Measurements from ENCODE around the gene GAL3ST1. TPM values are rescaled to one million over a fixed set of nuclear protein-coding genes. Genes with fewer than 3 reads are reported as not detected.

The GAL3ST1 gene
- total RNA-seq, 4 donors from 2014 or later = 1.1 to 2.4 TPM; not detected in 2

DNA sequence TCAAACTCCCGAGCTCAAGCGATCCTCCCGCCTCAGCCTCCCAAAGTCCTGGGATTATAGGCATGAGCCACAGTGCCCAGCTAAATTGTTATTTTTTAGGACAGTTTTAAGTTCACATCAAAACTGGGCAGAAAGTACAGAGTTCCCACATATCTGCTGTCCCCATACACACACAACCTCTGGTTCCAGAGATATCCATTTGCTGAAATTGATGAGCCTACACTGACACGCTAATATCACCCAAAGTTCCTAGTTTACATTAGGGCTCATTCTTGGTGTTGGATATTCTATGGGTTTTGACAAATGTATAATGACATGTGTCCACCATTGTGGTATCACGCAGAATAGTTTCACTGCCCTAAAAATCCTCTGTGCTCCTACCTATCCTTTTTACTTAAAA is 66.2 kb downstream of the GAL3ST1 start:
- Histone ChIP-seq H3K4me1 (peaks cover 0 to 8% (median 0%) of the 10 kb centered on the region in 3 donors), H3K27me3 (peaks cover 0 to 55% (median 0%) of the 10 kb centered on the region in 4 donors), H3K9me3 (no peaks in the 10 kb centered on the region), H3K4me3 (no peak overlapping the region), H3K27ac (no peak overlapping the region), H3K36me3 (no peaks in the 10 kb centered on the region)
- DNase-seq = no peak
- 72 to 90% methylated on average over 5 of the region's 5 CpGs for WGBS, 2 donors
- intact Hi-C loops (cut with DNase I) = no loop called here
- no peak for TF ChIP-seq CTCF (IDR thresholded peaks at IDR 0.05)
- no peak for TF ChIP-seq POLR2A (IDR thresholded peaks at IDR 0.05)

GRCh38 chr22:30507670-30508069 is 66.8 kb downstream of the GAL3ST1 start:
- WGBS, 2 donors = 74 to 78% methylated on average over 4 of the region's 4 CpGs
- no peak overlapping the region for H3K4me3 ChIP-seq
- H3K36me3 ChIP-seq = no peaks in the 10 kb centered on the region
- H3K27me3 ChIP-seq = peaks cover 0 to 59% (median 0%) of the 10 kb centered on the region in 4 donors
- H3K27ac ChIP-seq = no peak overlapping the region
- intact Hi-C loops (cut with DNase I) = no loop called here
- no peaks in the 10 kb centered on the region for H3K9me3 ChIP-seq
- H3K4me1 ChIP-seq = peaks cover 0 to 8% (median 0%) of the 10 kb centered on the region in 3 donors
- no peak for DNase-seq
- TF ChIP-seq POLR2A (IDR thresholded peaks at IDR 0.05) (no peak), CTCF (IDR thresholded peaks at IDR 0.05) (no peak)

DNA sequence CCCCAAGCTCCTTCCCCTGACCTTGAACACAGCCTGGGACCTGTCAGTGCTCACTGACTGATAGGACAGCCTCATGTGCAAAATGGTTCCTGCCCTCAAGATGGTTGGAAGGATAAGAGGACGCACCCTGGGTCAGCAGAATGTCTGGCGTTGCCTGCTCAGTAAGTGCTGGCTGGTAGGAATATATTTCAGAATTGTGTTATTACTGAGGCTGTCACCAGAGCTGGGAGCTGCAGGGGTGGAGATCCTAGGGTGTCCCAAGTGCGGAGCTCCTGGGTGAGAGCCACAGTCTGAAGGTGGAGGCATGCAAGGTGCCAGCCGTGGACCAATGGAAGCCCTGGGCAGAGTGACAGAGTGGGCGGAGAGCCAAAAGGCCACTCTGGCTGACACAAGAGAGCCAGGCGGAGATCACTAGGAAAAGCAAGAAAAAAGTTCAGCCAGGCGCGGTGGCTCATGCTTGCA is 67.9 kb downstream of the GAL3ST1 start:
- TF ChIP-seq CTCF (IDR thresholded peaks at IDR 0.05) (no peak), POLR2A (IDR thresholded peaks at IDR 0.05) (no peak)
- H3K27ac ChIP-seq = no peak overlapping the region
- WGBS, 2 donors = 78 to 83% methylated on average over 5 to 6 of the region's 8 CpGs
- H3K4me3 ChIP-seq = no peak overlapping the region
- H3K9me3 ChIP-seq = no peaks in the 10 kb centered on the region
- H3K4me1 ChIP-seq = peaks cover 0 to 8% (median 0%) of the 10 kb centered on the region in 3 donors
- H3K36me3 ChIP-seq = no peaks in the 10 kb centered on the region
- intact Hi-C loops (cut with DNase I) = no loop called here
- H3K27me3 ChIP-seq = peaks cover 0 to 69% (median 0%) of the 10 kb centered on the region in 4 donors
- DNase-seq = no peak

Other genes with a start within 250 kb of the GAL3ST1 start
- gene TBC1D10A, start 247.7 kb downstream of the GAL3ST1 start, total RNA-seq = 10 to 100 TPM; 40.7 to 55.1 (median 47.0) TPM
- gene SF3A1, start 217.8 kb downstream of the GAL3ST1 start, total RNA-seq = 10 to 100 TPM; 29.1 to 94.2 (median 63.3) TPM
- 1 to 10 TPM in 3 of 4 donors, under 1 TPM in 1; 0.47 to 9.2 (median 3.1) TPM for gene CCDC157, start 217.7 kb downstream of the GAL3ST1 start, total RNA-seq
- 1 to 10 TPM; 2.3 to 8.4 (median 3.9) TPM for gene RNF215, start 187.3 kb downstream of the GAL3ST1 start, total RNA-seq
- gene SEC14L2, start 177.6 kb downstream of the GAL3ST1 start, total RNA-seq = 10 to 100 TPM; 16.6 to 45.4 (median 28.2) TPM
- gene MTFP1, start 148.9 kb downstream of the GAL3ST1 start, total RNA-seq = 10 to 100 TPM; 15.9 to 21.2 (median 19.0) TPM
- gene SEC14L3, start 102.6 kb downstream of the GAL3ST1 start, total RNA-seq = under 1 TPM in 1 of 4 donors, not detected in 3; 0.19 TPM
- not detected for gene SEC14L4, start 69.0 kb downstream of the GAL3ST1 start, total RNA-seq
- gene SEC14L6, start 27.9 kb downstream of the GAL3ST1 start, total RNA-seq = under 1 TPM in 1 of 4 donors, not detected in 3; 0.19 TPM
- gene PES1, start 17.2 kb upstream of the GAL3ST1 start, total RNA-seq = 10 to 100 TPM; 45.3 to 67.0 (median 58.4) TPM
- gene TCN2, start 32.5 kb upstream of the GAL3ST1 start, total RNA-seq = 10 to 100 TPM in 2 of 4 donors, 1 to 10 TPM in 2; 1.9 to 20.4 (median 10.4) TPM
- gene SLC35E4, start 61.1 kb upstream of the GAL3ST1 start, total RNA-seq = 1 to 10 TPM; 5.5 to 8.3 (median 6.3) TPM
- gene DUSP18, start 93.2 kb upstream of the GAL3ST1 start, total RNA-seq = 10 to 100 TPM in 2 of 4 donors, 1 to 10 TPM in 2; 6.1 to 13.0 (median 8.6) TPM
- gene OSBP2, start 120.2 kb upstream of the GAL3ST1 start, total RNA-seq = 1 to 10 TPM; 1.9 to 3.9 (median 3.0) TPM

Measured in esophagus squamous epithelium (tissue), 5 donors.